GM12864 (cell line): ENCODE results near the gene RFC3.
A peak's percentile ranks its signal among the peaks of the same experiment; 100 is the strongest.

Experiments
- DNase-seq: peaks from one replicate; pipeline ENCODE4 v3.0.0-alpha.2; 2011; ENCODE audit warnings: low read depth
- H3K4me3 ChIP-seq: 2 replicates; pipeline ENCODE4 v1.5.1; 2011; ENCODE audit warnings: mild to moderate bottlenecking, low read depth, low read length, control low read depth
- CTCF ChIP-seq: IDR thresholded peaks from 2 replicates; pipeline ENCODE4 v1.5.1; 2011; ENCODE audit warnings: low read depth, mild to moderate bottlenecking, moderate library complexity, low read length, control low read depth, inconsistent platforms; ENCODE audit errors: missing control alignments

RFC3 gene

GRCh38 chr13:33849211-33849610 lies 31.3 kb downstream of the RFC3 start:
- TF ChIP-seq CTCF, result no peak
- H3K4me3 ChIP-seq, result no peak overlapping the region
- DNase-seq, result no peak

GRCh38 chr13:33855371-33855895 lies 37.5 kb downstream of the RFC3 start:
- no peak overlapping the region for H3K4me3 ChIP-seq
- no peak for DNase-seq
- no peak for TF ChIP-seq CTCF

- no peak for DNase-seq
- TF ChIP-seq CTCF, result no peak
These were observed 41.8 kb downstream of the RFC3 start for GRCh38 chr13:33859691-33860303.

GRCh38 chr13:33860526-33860925 lies 42.6 kb downstream of the RFC3 start:
- no peak for TF ChIP-seq CTCF
- H3K4me3 ChIP-seq, result no peak overlapping the region
- DNase-seq, result no peak

More at GRCh38 chr13:33859691-33860303, 41.8 kb downstream of the RFC3 start:
- H3K4me3 ChIP-seq, result no peak overlapping the region

- TF ChIP-seq CTCF, result no peak
- no peak for DNase-seq
- no peak overlapping the region for H3K4me3 ChIP-seq
These were observed 44.1 kb downstream of the RFC3 start for GRCh38 chr13:33862016-33862415.

- TF ChIP-seq CTCF, result no peak
- DNase-seq, result no peak
- H3K4me3 ChIP-seq, result no peak overlapping the region
These were observed 45.3 kb downstream of the RFC3 start for GRCh38 chr13:33863188-33863789.

GRCh38 chr13:33865945-33866344 lies 48.0 kb downstream of the RFC3 start:
- no peak for TF ChIP-seq CTCF
- peak; percentile 18 for DNase-seq

More at GRCh38 chr13:33865945-33866344, 48.0 kb downstream of the RFC3 start:
- H3K4me3 ChIP-seq, result no peak overlapping the region
